Panc1 (cell line): ENCODE data around the gene LAMA5. TPM values are rescaled to one million over a fixed set of nuclear protein-coding genes. Genes with fewer than 3 reads are reported as not detected.

Experiments
- ATAC-seq: fragments of 200-7000 bp; cut with Tn5 transposase; 2 replicates; pipeline ENCODE4 v1.9.1; 2020; ENCODE audit warnings: mild to moderate bottlenecking, moderate library complexity
- BruUV-seq: library from RNA; stranded (reverse); fragments of 400-500 nt; replicated peaks from 2 replicates; lab custom pipeline; 2021; lab: Mats Ljungman, UMichigan
- CTCF ChIA-PET: fragments of 300-600 bp; sonication (Branson Sonifier 250); formaldehyde crosslinking; loops from one replicate; lab custom pipeline; 2022; ENCODE audit warnings: antibody characterized with exemption; lab: Charles Lee
- POLR2A ChIA-PET: fragments of 300-600 bp; sonication (Branson Sonifier 250); formaldehyde crosslinking; loops from one replicate; lab custom pipeline; 2022; ENCODE audit warnings: antibody characterized with exemption; lab: Charles Lee
- DNase-seq: peaks from one replicate; pipeline ENCODE4 v3.0.0-alpha.2; 2010; ENCODE audit warnings: low read depth, low spot score
- H3K27ac ChIP-seq: 2 replicates; pipeline ENCODE4 v1.5.1; 2011; ENCODE audit warnings: mild to moderate bottlenecking, low read length, inconsistent platforms
- H3K27me3 ChIP-seq: fragments of 200-500 bp; sonication (Bioruptor generic); 2 replicates; pipeline ENCODE4 v1.6.0; 2014; ENCODE audit warnings: low read length, inconsistent platforms; ENCODE audit not compliant: control insufficient read depth, insufficient read depth
- H3K36me3 ChIP-seq: fragments of 200-500 bp; sonication (Bioruptor generic); 2 replicates; pipeline ENCODE4 v1.5.1; 2014; ENCODE audit warnings: inconsistent platforms, mild to moderate bottlenecking, low read length, moderate library complexity; ENCODE audit not compliant: control insufficient read depth, insufficient read depth
- H3K4me1 ChIP-seq: 2 replicates; pipeline ENCODE4 v1.5.1; 2011; ENCODE audit warnings: inconsistent platforms, mild to moderate bottlenecking, low read length, moderate library complexity; ENCODE audit not compliant: control insufficient read depth, insufficient read depth
- H3K4me3 ChIP-seq, 2 experiments: 2 replicates each; pipeline ENCODE4 v1.5.1; 2011 to 2012; ENCODE audit warnings: low read depth in 2 of 2, low read length in 2 of 2, mild to moderate bottlenecking in 2 of 2, inconsistent platforms in 1 of 2, moderate library complexity in 1 of 2
- H3K9me3 ChIP-seq: fragments of 200-500 bp; sonication (Bioruptor generic); 2 replicates; pipeline ENCODE4 v1.5.1; 2014; ENCODE audit warnings: low read depth, mild to moderate bottlenecking, inconsistent platforms, low read length, moderate library complexity; ENCODE audit not compliant: control insufficient read depth, insufficient read depth
- CTCF ChIP-seq: fragments of 450-650 bp; IDR thresholded peaks from 2 replicates; pipeline ENCODE4 v1.5.1; 2017; ENCODE audit warnings: mild to moderate bottlenecking
- POLR2AphosphoS5 ChIP-seq: IDR thresholded peaks from 2 replicates; pipeline ENCODE4 v1.6.1; 2012; ENCODE audit warnings: mild to moderate bottlenecking, low read depth, low read length, moderate library complexity
- REST ChIP-seq, 2 experiments: IDR thresholded peaks; 2 replicates each; pipeline ENCODE4 v1.6.1; 2011 to 2012; ENCODE audit warnings: low read depth in 2 of 2, control low read depth in 1 of 2, low read length in 1 of 2, mild to moderate bottlenecking in 1 of 2, moderate library complexity in 1 of 2; ENCODE audit not compliant: insufficient read depth in 1 of 2
- SIN3A ChIP-seq: IDR thresholded peaks from 2 replicates; pipeline ENCODE4 v1.6.1; 2012; ENCODE audit warnings: low read depth, mild to moderate bottlenecking, low read length, moderate library complexity, borderline replicate concordance; ENCODE audit not compliant: insufficient read depth
- TCF7L2 ChIP-seq: IDR thresholded peaks from 2 replicates; pipeline ENCODE4 v1.6.1; 2011; ENCODE audit warnings: mild to moderate bottlenecking, low read depth, low read length, inconsistent platforms
- in situ Hi-C: cut with HindIII; loops from 2 replicates; pipeline ENCODE4 v1.10.0; 2016; ENCODE audit warnings: low sequenced_read_pairs, low pct_unique_long_range_greater_than_20kb
- intact Hi-C: fragments of 100-400 bp; cut with micrococcal nuclease; formaldehyde crosslinking; loops from one replicate; pipeline ENCODE4 v1.10.0; 2022; ENCODE audit not compliant: unreplicated experiment
- total RNA-seq: library from RNA; stranded (reverse); gene quantifications from one replicate; pipeline ENCODE4 v1.2.1, GENCODE V29; 2021; ENCODE audit not compliant: unreplicated experiment

The LAMA5 gene
- total RNA-seq, 1 experiment from 2014 or later: 497 TPM

- Histone ChIP-seq H3K9me3 (no peaks in the 10 kb centered on the region), H3K27ac (no peak overlapping the region), H3K4me1 (no peaks in the 10 kb centered on the region), H3K27me3 (no peaks in the 10 kb centered on the region), H3K4me3 (no peak overlapping the region), H3K36me3 (peaks cover 5% of the 10 kb centered on the region)
- ChIA-PET CTCF (no interaction called here), POLR2A (no interaction called here)
- in situ Hi-C loops: no loop called here
- ATAC-seq: no peak
- no peak for DNase-seq
- BruUV-seq: no TSS peak
- intact Hi-C loops: no loop called here
- TF ChIP-seq SIN3A: no peak
- no peak for TF ChIP-seq TCF7L2
- TF ChIP-seq POLR2AphosphoS5: no peak
Observed at GRCh38 chr20:62289131-62289530, 78.0 kb downstream of the LAMA5 start.

GRCh38 chr20:62288535-62289105 lies 78.5 kb downstream of the LAMA5 start:
- DNase-seq (no peak), ATAC-seq (no peak)
- ChIA-PET CTCF (no interaction called here), POLR2A (no interaction called here)
- intact Hi-C loops (no loop called here), in situ Hi-C loops (no loop called here)
- no peaks in the 10 kb centered on the region for H3K27me3 ChIP-seq
- no peak overlapping the region for H3K27ac ChIP-seq
- H3K36me3 ChIP-seq: peaks cover 5% of the 10 kb centered on the region; the same call in 1 of the 2 replicates
- no TSS peak for BruUV-seq
- H3K4me3 ChIP-seq: no peak overlapping the region
- no peak for TF ChIP-seq SIN3A
- TF ChIP-seq TCF7L2: no peak
- TF ChIP-seq REST (IDR thresholded peaks at IDR 0.05; ENCODE audit: insufficient read depth in 1 of 2, low read depth in 2 of 2, low read length in 1 of 2): no peak
- TF ChIP-seq POLR2AphosphoS5: no peak
- no peak for TF ChIP-seq CTCF
- H3K9me3 ChIP-seq: no peaks in the 10 kb centered on the region
- H3K4me1 ChIP-seq: no peaks in the 10 kb centered on the region
